ENCODE results near the gene LTBP4. TPM values are rescaled to one million over a fixed set of nuclear protein-coding genes. Genes with fewer than 3 reads are reported as not detected.

Gene LTBP4
- total and polyA plus RNA-seq, 7 experiments from 2014 or later: 21.8 to 116 (median 106) TPM

GRCh38 chr19:40567040-40567749 is 34.0 kb upstream of the LTBP4 start:
- no peak overlapping the region for H3K4me3 ChIP-seq (ENCODE audit: low read length)

GRCh38 chr19:40567750-40568494 is 33.2 kb upstream of the LTBP4 start:
- H3K9me3 ChIP-seq (ENCODE audit: control insufficient read depth in 2 of 3, low read length in 3 of 3): no peaks in the 10 kb centered on the region
- peaks cover 0 to 4% (median 0%) of the 10 kb centered on the region in 11 donors for H3K9me3 Mint-ChIP-seq
- H3K27ac Mint-ChIP-seq: no peak overlapping the region
- intact Hi-C loops (cut with micrococcal nuclease): no loop called here
- peak overlapping the region in 6 of 10 donors; percentile 12 to 65 (median 54) for H3K4me3 Mint-ChIP-seq
- ATAC-seq: no peak
- H3K4me1 ChIP-seq (ENCODE audit: control insufficient read depth in 2 of 2, insufficient read depth in 2 of 2, low read length in 2 of 2): peaks cover 9 to 13% of the 10 kb centered on the region in 2 donors
- peaks cover 8 to 26% (median 19%) of the 10 kb centered on the region in 7 donors for H3K4me1 Mint-ChIP-seq
- no peak overlapping the region for H3K27ac ChIP-seq (ENCODE audit: low read depth, low read length)
- peaks cover 0 to 3% of the 10 kb centered on the region in 2 donors for H3K27me3 ChIP-seq (ENCODE audit: control insufficient read depth in 2 of 2, insufficient read depth in 2 of 2, low read length in 2 of 2)
- ChIA-PET POLR2A (no interaction called here), CTCF (no interaction called here)
- no peaks in the 10 kb centered on the region for H3K36me3 ChIP-seq (ENCODE audit: control insufficient read depth in 2 of 3, insufficient read depth in 3 of 3, low read length in 3 of 3)
- DNase-seq: no peak
- peaks cover 0 to 2% (median 0%) of the 10 kb centered on the region in 5 donors for H3K36me3 Mint-ChIP-seq
- H3K27me3 Mint-ChIP-seq: peaks cover 18 to 55% (median 30%) of the 10 kb centered on the region in 5 donors
- H3K4me3 ChIP-seq (ENCODE audit: low read length): no peak overlapping the region

More at GRCh38 chr19:40567040-40567749, 34.0 kb upstream of the LTBP4 start:
- ChIA-PET CTCF (no interaction called here), POLR2A (no interaction called here)
- H3K27me3 ChIP-seq (ENCODE audit: control insufficient read depth in 2 of 2, insufficient read depth in 2 of 2, low read length in 2 of 2): peaks cover 0 to 3% of the 10 kb centered on the region in 2 donors
- intact Hi-C loops (cut with micrococcal nuclease): no loop called here
- Mint-ChIP-seq H3K27ac (peak overlapping the region in 1 of 9 donors; percentile 14), H3K36me3 (peaks cover 0 to 2% (median 0%) of the 10 kb centered on the region in 5 donors), H3K4me1 (peaks cover 8 to 26% (median 19%) of the 10 kb centered on the region in 7 donors), H3K27me3 (peaks cover 18 to 55% (median 30%) of the 10 kb centered on the region in 5 donors), H3K9me3 (peaks cover 0 to 4% (median 0%) of the 10 kb centered on the region in 11 donors), H3K4me3 (peak overlapping the region in 7 of 10 donors; percentile 35 to 65 (median 55))
- DNase-seq: no peak
- no peaks in the 10 kb centered on the region for H3K9me3 ChIP-seq (ENCODE audit: control insufficient read depth in 2 of 3, low read length in 3 of 3)
- no peak for ATAC-seq
- H3K36me3 ChIP-seq (ENCODE audit: control insufficient read depth in 2 of 3, insufficient read depth in 3 of 3, low read length in 3 of 3): no peaks in the 10 kb centered on the region
- peaks cover 9 to 13% of the 10 kb centered on the region in 2 donors for H3K4me1 ChIP-seq (ENCODE audit: control insufficient read depth in 2 of 2, insufficient read depth in 2 of 2, low read length in 2 of 2)
- H3K27ac ChIP-seq (ENCODE audit: low read depth, low read length): no peak overlapping the region

GRCh38 chr19:40570313-40571004 is 30.7 kb upstream of the LTBP4 start:
- H3K9me3 ChIP-seq (ENCODE audit: control insufficient read depth in 2 of 3, low read length in 3 of 3): no peaks in the 10 kb centered on the region
- ATAC-seq: peak; percentile 94
- H3K4me3 Mint-ChIP-seq: peak overlapping the region; percentile 50 to 85 (median 82)
- ChIA-PET POLR2A (interaction anchor here (0.7 to 2.2 kb wide), 16 partner anchors 8 to 1651 kb away, joined by 3 to 11 read pairs (median 4); partner anchors contain the start of genes BLVRB and HNRNPUL1), CTCF (interaction anchor here (0.6 to 1.1 kb wide), 5 partner anchors 8 to 574 kb away, joined by 3 to 6 read pairs (median 3); no protein-coding TSS in a partner anchor)
- H3K9me3 Mint-ChIP-seq: peaks cover 0 to 4% (median 0%) of the 10 kb centered on the region in 11 donors
- no peaks in the 10 kb centered on the region for H3K36me3 ChIP-seq (ENCODE audit: control insufficient read depth in 2 of 3, insufficient read depth in 3 of 3, low read length in 3 of 3)
- no peaks in the 10 kb centered on the region for H3K27me3 ChIP-seq (ENCODE audit: control insufficient read depth in 2 of 2, insufficient read depth in 2 of 2, low read length in 2 of 2)
- peak; percentile 90 to 97 (median 96) for DNase-seq
- peaks cover 10 to 27% (median 19%) of the 10 kb centered on the region in 7 donors for H3K4me1 Mint-ChIP-seq
- H3K4me3 ChIP-seq (ENCODE audit: low read length): peak overlapping the region; percentile 45
- peaks cover 9 to 41% (median 17%) of the 10 kb centered on the region in 5 donors for H3K27me3 Mint-ChIP-seq
- H3K27ac ChIP-seq (ENCODE audit: low read depth, low read length): no peak overlapping the region
- peaks cover 9 to 13% of the 10 kb centered on the region in 2 donors for H3K4me1 ChIP-seq (ENCODE audit: control insufficient read depth in 2 of 2, insufficient read depth in 2 of 2, low read length in 2 of 2)
- peak overlapping the region; percentile 55 to 93 (median 81) for H3K27ac Mint-ChIP-seq
- H3K36me3 Mint-ChIP-seq: peaks cover 0 to 2% (median 0%) of the 10 kb centered on the region in 5 donors
- intact Hi-C loops (cut with micrococcal nuclease): loop anchor here (1.0 to 10.0 kb wide), 6 partner anchors 35 to 694 kb away; partner anchors contain the start of genes BLVRB (in 2 of the 2), AKT2 (in 1 of the 2), COQ8B (in 1 of the 2) and HNRNPUL1 (in 1 of the 2)

- Histone ChIP-seq H3K27me3 (ENCODE audit: control insufficient read depth in 2 of 2, insufficient read depth in 2 of 2, low read length in 2 of 2) (no peaks in the 10 kb centered on the region), H3K36me3 (ENCODE audit: control insufficient read depth in 2 of 3, insufficient read depth in 3 of 3, low read length in 3 of 3) (no peaks in the 10 kb centered on the region), H3K4me3 (ENCODE audit: low read length) (peak overlapping the region; percentile 45), H3K4me1 (ENCODE audit: control insufficient read depth in 2 of 2, insufficient read depth in 2 of 2, low read length in 2 of 2) (peaks cover 9 to 16% of the 10 kb centered on the region in 2 donors), H3K27ac (ENCODE audit: low read depth, low read length) (no peak overlapping the region), H3K9me3 (ENCODE audit: control insufficient read depth in 2 of 3, low read length in 3 of 3) (no peaks in the 10 kb centered on the region)
- H3K36me3 Mint-ChIP-seq: peaks cover 0 to 2% (median 0%) of the 10 kb centered on the region in 5 donors
- no peak for ATAC-seq
- H3K9me3 Mint-ChIP-seq: peaks cover 0 to 4% (median 0%) of the 10 kb centered on the region in 11 donors
- peak overlapping the region; percentile 55 to 93 (median 81) for H3K27ac Mint-ChIP-seq
- H3K4me3 Mint-ChIP-seq: peak overlapping the region; percentile 39 to 83 (median 73)
- POLR2A ChIA-PET: interaction anchor here (0.7 to 2.2 kb wide), 12 partner anchors 8 to 693 kb away, joined by 3 to 11 read pairs (median 4); partner anchors contain the start of genes BLVRB and HNRNPUL1
- no peak for DNase-seq
- CTCF ChIA-PET: interaction anchor here (0.6 to 1.1 kb wide), 3 partner anchors 9 to 573 kb away, joined by 3 to 4 read pairs (median 3); no protein-coding TSS in a partner anchor
- H3K27me3 Mint-ChIP-seq: peaks cover 9 to 41% (median 14%) of the 10 kb centered on the region in 5 donors
- peaks cover 11 to 29% (median 20%) of the 10 kb centered on the region in 7 donors for H3K4me1 Mint-ChIP-seq
- intact Hi-C loops (cut with micrococcal nuclease): loop anchor here in 1 of 2 donors (2.0 to 10.0 kb wide), 3 partner anchors 144 to 694 kb away; partner anchors contain the start of genes AKT2, COQ8B, HNRNPUL1 and ITPKC
These were observed 30.2 kb upstream of the LTBP4 start for GRCh38 chr19:40571005-40571318.

GRCh38 chr19:40571831-40572495 is 29.2 kb upstream of the LTBP4 start:
- no peak overlapping the region for H3K4me3 Mint-ChIP-seq
- H3K4me1 Mint-ChIP-seq: peaks cover 12 to 34% (median 22%) of the 10 kb centered on the region in 7 donors
- intact Hi-C loops (cut with micrococcal nuclease): loop anchor here in 1 of 2 donors (2.0 to 10.0 kb wide), 3 partner anchors 143 to 693 kb away; partner anchors contain the start of genes AKT2, COQ8B, HNRNPUL1 and ITPKC
- Histone ChIP-seq H3K36me3 (ENCODE audit: control insufficient read depth in 2 of 3, insufficient read depth in 3 of 3, low read length in 3 of 3) (peaks cover 0 to 4% (median 0%) of the 10 kb centered on the region in 3 experiments), H3K4me3 (ENCODE audit: low read length) (no peak overlapping the region), H3K4me1 (ENCODE audit: control insufficient read depth in 2 of 2, insufficient read depth in 2 of 2, low read length in 2 of 2) (peaks cover 9 to 19% of the 10 kb centered on the region in 2 donors), H3K27ac (ENCODE audit: low read depth, low read length) (no peak overlapping the region), H3K27me3 (ENCODE audit: control insufficient read depth in 2 of 2, insufficient read depth in 2 of 2, low read length in 2 of 2) (no peaks in the 10 kb centered on the region), H3K9me3 (ENCODE audit: control insufficient read depth in 2 of 3, low read length in 3 of 3) (no peaks in the 10 kb centered on the region)
- no peaks in the 10 kb centered on the region for H3K36me3 Mint-ChIP-seq
- ATAC-seq: no peak
- peak overlapping the region in 3 of 9 donors; percentile 59 to 81 (median 80) for H3K27ac Mint-ChIP-seq
- DNase-seq: no peak
- POLR2A ChIA-PET: interaction anchor here (0.5 to 2.2 kb wide), 6 partner anchors 9 to 1198 kb away, joined by 4 to 11 read pairs (median 6); partner anchors contain the start of gene HNRNPUL1
- peaks cover 1 to 33% (median 5%) of the 10 kb centered on the region in 5 donors for H3K27me3 Mint-ChIP-seq
- CTCF ChIA-PET: interaction anchor here (0.7 kb wide), 1 partner anchor 38 kb away, joined by 3 read pairs; no protein-coding TSS in a partner anchor
- peaks cover 0 to 4% (median 0%) of the 10 kb centered on the region in 11 donors for H3K9me3 Mint-ChIP-seq
